ENCODE measurements around the gene FIZ1.

Gene FIZ1, protein sequence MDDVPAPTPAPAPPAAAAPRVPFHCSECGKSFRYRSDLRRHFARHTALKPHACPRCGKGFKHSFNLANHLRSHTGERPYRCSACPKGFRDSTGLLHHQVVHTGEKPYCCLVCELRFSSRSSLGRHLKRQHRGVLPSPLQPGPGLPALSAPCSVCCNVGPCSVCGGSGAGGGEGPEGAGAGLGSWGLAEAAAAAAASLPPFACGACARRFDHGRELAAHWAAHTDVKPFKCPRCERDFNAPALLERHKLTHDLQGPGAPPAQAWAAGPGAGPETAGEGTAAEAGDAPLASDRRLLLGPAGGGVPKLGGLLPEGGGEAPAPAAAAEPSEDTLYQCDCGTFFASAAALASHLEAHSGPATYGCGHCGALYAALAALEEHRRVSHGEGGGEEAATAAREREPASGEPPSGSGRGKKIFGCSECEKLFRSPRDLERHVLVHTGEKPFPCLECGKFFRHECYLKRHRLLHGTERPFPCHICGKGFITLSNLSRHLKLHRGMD

GRCh38 chr19:55599468-55599841, at the start of gene FIZ1:
FIZ1 (minus strand) TSS chr19:55599517; CDS start chr19:55597865, 1,652 bp downstream.
- peak; percentile 96 to 97 (median 96) for DNase-seq (ENCODE audit: low read depth in 2 of 3, low spot score in 1 of 3)

GRCh38 chr19:55648585-55649267, 49.4 kb upstream of the FIZ1 start:
- DNase-seq (ENCODE audit: low read depth in 2 of 3, low spot score in 1 of 3), result no peak

DNA sequence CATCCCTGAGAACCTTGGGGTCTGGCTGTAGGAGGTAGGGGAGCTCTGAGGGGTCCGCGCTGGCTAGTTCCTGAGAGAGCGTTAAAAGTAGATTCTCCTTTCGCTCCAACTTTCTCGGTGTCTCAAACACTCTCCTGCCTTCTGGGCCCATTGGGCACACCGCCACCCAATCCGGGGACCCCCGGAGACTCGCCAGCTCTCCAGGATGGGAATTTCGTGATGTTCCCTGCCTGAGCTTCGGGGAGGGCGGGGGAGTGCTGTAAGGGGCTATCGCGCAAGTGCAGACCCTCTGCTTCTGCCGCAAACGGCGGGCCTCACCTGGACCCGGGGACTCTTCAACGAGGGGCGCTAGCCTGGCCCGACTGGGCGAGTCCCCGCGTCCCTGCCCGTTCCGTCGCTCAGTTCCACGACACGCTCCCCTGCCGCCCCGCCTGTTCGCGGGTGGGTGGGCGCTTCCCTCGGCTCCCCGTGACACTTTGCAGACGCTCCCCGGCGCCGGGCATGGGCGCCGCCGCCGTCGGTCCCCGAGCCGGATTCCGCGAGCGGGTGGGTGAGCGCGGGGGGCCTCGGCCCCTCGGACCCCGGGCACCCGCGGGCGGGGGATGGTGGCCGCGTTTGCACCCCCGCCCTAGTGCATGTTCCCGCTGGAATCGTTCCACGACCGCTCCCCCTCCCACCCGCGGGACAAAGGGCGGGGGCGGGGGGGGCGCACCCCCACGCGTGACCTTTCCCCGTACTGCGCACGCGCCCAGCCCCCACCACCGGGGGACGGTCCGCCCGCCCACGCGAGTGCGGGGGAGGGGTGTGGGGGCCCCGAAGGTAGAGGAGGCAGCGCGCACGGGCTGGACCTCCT, 48.6 kb upstream of the FIZ1 start, which contains the start of gene CCDC106:
CCDC106 (plus strand) TSS at position 481 of the 853 bp plus-strand sequence. CDS start 835 bp downstream, outside the sequence.
- DNase-seq (ENCODE audit: low read depth in 2 of 3, low spot score in 1 of 3), result no peak

DNA sequence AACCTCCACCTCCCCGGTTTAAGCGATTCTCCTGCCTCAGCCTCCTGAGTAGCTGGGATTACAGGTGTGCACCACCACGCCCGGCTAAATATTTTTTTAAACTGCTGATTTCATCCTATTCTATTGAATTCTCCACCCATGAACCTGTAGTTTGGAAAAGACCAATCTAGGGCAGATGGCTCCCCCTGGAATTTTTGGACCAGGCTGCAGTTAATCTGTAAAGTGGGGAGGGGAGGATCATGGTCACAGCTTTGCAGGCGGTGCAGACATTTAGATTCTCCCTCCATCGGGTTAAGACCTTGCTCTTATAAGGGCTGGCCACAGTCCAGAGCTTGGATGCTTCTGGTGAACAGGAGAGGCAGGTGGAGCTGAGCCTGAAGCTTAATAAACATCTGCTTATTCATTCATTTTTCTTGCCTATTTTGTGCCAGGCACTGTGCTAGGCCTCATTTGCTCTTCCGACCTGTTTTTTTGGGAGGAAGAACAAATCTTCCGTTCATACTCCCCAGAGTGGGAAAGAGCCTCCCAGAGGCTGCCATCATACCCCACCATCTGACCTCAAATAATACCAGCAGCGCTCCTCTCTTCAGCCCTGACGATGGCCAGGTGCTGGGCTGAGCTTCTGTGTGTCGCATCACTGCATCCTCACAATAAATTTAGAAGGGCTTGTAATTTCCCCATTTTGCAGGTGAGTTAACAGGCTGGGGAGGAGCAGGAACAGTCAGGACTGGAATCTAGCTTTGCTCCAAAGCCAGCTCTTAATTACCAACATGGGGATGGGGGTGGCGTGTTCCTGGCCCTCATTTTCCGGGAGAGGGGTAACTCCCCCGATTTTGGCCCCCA, 47.8 kb upstream of the FIZ1 start:
- no peak for DNase-seq (ENCODE audit: low read depth in 2 of 3, low spot score in 1 of 3)

DNA sequence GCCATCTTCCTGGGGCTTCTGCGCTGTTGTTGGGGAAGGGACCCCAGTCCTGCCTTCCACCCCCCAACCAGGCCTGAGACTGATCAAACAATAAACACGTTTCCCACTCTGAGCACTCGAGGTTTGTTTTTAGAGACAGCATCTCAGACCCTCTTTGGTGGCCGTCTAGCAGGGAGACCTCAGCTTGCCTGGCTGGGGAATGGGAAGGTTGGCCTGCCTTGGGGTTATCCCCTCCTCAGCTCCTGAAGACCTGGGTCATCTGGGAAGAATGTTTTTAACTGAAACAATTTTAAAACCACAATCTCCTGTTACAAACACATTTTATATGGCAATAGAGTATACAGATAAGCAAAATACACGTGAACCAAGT, 46.2 kb upstream of the FIZ1 start:
- no peak for DNase-seq (ENCODE audit: low read depth in 2 of 3, low spot score in 1 of 3)

DNA sequence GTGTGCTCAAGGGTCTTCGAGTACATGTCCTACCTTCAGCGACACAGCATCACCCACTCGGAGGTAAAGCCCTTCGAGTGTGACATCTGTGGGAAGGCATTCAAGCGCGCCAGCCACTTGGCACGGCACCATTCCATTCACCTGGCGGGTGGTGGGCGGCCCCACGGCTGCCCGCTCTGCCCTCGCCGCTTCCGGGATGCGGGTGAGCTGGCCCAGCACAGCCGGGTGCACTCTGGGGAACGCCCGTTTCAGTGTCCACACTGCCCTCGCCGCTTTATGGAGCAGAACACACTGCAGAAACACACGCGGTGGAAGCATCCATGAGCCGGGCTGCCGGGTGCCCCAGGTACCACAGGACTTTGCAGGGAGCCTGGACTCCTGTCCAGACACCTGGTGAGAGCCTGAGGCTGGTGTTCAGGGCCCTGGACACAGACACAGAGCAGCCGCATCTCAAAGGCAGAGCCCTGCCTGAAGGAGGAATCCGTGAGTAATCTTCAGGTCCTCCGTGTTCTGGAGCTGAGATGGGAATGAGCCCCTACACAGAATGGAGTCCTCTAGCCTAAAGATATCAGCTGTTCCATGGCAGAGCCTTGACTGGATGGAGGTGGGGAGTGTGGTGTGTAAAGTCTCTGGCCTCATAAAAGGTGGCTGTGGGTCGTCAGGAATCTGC, 45.7 kb upstream of the FIZ1 start:
- DNase-seq (ENCODE audit: low read depth in 2 of 3, low spot score in 1 of 3), result no peak

DNA sequence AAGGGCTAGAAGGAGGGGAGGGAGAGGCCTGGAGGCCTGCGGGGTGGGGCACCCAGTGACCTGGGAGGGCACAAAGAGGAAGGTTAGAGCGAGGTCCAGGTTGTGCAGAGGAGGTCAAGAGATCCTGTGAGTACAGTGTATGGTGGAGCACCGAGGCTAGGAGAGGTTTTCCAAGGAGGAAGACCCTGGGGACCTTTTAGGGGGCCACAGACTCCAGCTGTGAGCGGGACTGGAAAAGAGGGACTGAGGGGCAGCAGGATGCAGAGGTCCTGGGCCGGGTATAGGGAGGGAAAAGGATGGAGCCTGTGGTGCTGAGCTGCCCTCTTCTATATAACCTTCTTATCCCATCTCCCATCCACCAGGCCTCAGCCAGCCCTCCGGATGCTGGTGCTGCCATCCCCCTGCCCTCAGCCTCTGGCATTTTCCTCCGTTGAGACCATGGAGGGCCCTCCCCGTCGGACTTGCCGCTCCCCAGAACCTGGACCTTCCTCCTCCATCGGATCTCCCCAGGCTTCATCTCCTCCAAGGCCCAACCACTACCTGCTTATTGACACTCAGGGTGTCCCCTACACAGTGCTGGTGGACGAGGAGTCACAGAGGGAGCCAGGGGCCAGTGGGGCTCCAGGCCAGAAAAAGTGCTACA, 45.0 kb upstream of the FIZ1 start:
- no peak for DNase-seq (ENCODE audit: low read depth in 2 of 3, low spot score in 1 of 3)

- DNase-seq (ENCODE audit: low read depth in 2 of 3, low spot score in 1 of 3), result no peak
Observed at GRCh38 chr19:55643887-55644176, 44.5 kb upstream of the FIZ1 start.

DNA sequence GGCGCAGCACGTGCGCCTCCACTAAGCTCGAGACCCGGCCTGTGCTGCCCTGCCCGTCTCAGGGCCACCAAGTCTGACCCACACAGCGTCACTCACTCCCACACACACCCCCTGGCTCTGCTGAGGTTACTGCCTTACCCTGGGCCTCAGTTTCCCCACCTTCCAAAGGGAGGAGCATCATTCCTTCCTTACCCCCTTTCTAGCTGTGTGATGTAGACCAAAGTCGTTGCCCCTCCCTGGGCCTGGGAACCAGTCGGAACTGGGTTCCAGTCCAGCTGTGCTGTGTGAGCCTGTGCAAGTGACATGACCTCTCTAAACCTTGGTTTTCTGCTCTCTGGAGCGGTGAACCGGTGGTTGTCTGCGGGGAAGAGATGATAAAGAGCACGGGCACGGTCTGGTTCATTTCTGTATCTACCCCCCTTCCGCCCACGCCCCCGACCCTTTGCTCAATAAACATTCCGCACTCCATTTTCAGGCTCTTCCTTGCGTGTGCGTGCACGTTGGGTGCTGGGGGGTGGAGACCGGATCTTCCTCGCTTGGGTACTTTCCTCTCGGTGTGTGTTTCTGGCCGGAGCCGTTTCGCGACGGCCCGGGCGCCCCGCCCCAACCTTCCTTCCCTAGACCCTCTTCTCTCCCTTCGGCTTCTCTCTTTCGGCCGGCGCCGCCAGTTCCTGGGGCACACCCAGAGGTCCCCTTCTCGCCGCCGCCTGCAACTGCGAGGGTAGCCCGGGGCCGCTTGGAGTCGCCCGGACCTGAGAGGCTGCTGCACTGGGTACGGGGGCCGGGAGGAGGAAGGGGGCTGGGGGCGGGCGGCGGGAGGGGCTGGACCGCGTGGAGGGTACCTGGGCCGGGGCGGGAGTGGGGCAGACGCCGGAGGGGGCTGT, 43.9 kb upstream of the FIZ1 start, which contains the start of gene ZNF581:
ZNF581 (plus strand) TSS at position 647 of the 884 bp plus-strand sequence. CDS start 923 bp downstream, outside the sequence.
- DNase-seq (ENCODE audit: low read depth in 2 of 3, low spot score in 1 of 3), result peak; percentile 76 to 81 (median 80)

- no peak for DNase-seq (ENCODE audit: low read depth in 2 of 3, low spot score in 1 of 3)
Observed at GRCh38 chr19:55642153-55643002, 43.1 kb upstream of the FIZ1 start.

DNA sequence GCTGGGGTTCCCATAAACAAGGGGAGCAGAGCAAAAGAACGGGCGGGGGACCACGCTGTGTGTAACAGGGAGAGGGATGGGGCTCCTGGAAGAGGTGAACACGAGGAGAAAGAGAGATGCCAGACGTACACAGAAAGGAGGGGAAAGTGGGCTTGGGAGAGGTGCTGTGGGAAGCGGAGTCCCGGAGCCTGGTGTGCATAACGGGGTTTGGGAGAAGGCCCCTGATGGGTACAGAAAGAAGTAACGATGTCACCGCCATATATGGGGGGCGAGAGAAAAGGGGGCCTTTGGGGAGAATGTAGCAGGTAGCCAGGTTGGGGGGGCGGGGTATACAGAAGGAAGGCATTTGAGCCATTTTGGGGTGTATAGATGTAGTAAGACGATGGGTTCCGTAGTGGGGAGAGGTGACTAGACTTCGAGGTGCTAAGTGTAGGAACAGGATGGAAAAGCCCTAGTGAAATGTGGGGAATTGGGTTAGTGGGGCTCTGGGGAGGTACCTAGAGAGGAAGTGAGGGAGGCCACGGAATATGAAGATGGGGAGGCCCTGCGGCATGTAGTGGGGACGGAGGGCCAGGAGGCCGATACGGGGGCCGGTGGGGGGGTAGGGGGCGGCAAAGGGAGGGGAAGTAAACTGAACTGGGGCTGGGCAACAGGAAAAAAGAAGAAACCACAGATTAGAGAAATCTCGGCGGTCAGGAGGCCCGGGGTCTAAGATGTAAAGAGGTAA, 42.3 kb upstream of the FIZ1 start:
- DNase-seq (ENCODE audit: low read depth in 2 of 3, low spot score in 1 of 3), result no peak

GRCh38 chr19:55640577-55641425, 41.5 kb upstream of the FIZ1 start, which contains the start of gene ZNF580:
ZNF580 (plus strand) TSS chr19:55641002; CDS start chr19:55642509, 1,507 bp downstream.
- DNase-seq (ENCODE audit: low read depth in 2 of 3, low spot score in 1 of 3), result peak; percentile 45 to 71 (median 52)

- peak; percentile 43 to 72 (median 71) for DNase-seq (ENCODE audit: low read depth in 2 of 3, low spot score in 1 of 3)
Observed at GRCh38 chr19:55640043-55640576, 40.8 kb upstream of the FIZ1 start.

DNA sequence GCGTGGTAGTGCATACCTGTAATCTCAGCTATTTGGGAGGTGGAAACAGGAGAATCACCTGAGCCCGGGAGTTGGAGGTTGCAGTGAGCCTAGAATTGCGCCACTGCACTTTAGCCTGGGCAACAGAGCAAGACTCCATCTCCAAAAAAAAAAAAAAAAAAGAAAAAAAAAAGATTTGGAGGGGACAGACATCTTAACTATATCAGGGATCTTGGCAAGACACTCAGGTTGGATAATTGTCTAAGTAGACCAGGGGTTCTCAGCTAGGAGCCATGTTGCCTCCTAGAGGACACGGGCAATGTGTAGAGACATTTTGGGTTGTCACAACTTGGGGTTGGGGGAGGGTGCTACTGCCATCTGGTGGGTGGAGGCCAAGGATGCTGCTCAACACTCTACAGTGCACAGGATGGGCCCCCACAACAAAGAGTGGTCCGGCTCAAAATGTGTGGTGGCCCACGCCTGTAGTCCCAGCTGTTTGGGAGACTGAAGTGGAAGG, 39.6 kb upstream of the FIZ1 start:
- peak; percentile 52 to 66 (median 54) for DNase-seq (ENCODE audit: low read depth in 2 of 3, low spot score in 1 of 3)

DNA sequence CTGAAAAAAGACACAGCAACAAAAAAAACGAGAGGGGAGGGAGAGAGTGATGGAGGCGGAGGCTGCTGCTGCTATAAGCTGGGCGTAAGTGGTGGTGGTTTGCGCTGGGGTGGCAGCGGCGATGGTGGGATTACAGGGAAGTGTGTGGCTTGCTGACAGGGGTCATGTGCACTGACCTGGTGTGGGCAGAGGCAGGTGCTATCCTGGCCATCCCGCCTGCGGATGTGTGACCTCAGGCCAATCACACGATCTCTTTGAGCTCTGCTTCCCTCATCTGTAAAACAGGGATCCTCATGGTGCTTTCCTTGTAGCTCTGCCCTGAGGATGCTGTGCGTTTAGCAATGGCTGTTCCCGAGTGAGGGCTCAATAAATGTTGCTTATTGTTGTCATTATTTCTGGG, 38.2 kb upstream of the FIZ1 start:
- no peak for DNase-seq (ENCODE audit: low read depth in 2 of 3, low spot score in 1 of 3)

All from stimulated activated CD4-positive, alpha-beta T cell treated with anti-CD3 and anti-CD28 coated beads, Interleukin-12 subunit alpha, Interleukin-12 subunit beta, amount 100 ng/mL, for 48 hours (primary cell).